Naive thymus-derived CD8-positive, alpha-beta T cell (primary cell): ENCODE data around the gene CABLES1. TPM values are rescaled to one million over a fixed set of nuclear protein-coding genes. Genes with fewer than 3 reads are reported as not detected.
"Not testable (repeated sequence)": the region's sequence is repeated elsewhere in the genome, so short reads cannot be mapped to it uniquely, and the experiment has no call there.

Experiments used
- ATAC-seq, 2 donors: fragments of 150-1000 bp; cut with Tn5 transposase in 1 of 2; sonication (Bioruptor Pico), chemical (Tn5 transposase) in 1 of 2; 1 replicate in 1 of 2; 2 replicates in 1 of 2; pipeline ENCODE4 v1.10.0; 2021; ENCODE audit warnings: mild to moderate bottlenecking in 2 of 2, moderate library complexity in 2 of 2
- POLR2A ChIA-PET: fragments of 350-600 bp; sonication (Branson Sonifier 250); formaldehyde crosslinking; loops from one replicate; lab custom pipeline; 2021; ENCODE audit warnings: antibody characterized with exemption; lab: Charles Lee
- DNase-seq, 10 donors: peaks; one replicate each; pipeline versions ENCODE4 v3.0.0 to v3.0.0-alpha.2; 2020 to 2022
- H3K27ac Mint-ChIP-seq, 10 donors: one replicate each; pipeline ENCODE4 v1.8.0; 2020 to 2022; ENCODE audit warnings: mild to moderate bottlenecking in 10 of 10, mixed read lengths in 10 of 10, moderate library complexity in 4 of 10, inconsistent platforms in 1 of 10
- H3K27me3 Mint-ChIP-seq, 5 donors: one replicate each; pipeline ENCODE4 v1.8.0; 2021 to 2022; ENCODE audit warnings: mixed read lengths in 5 of 5
- H3K36me3 Mint-ChIP-seq, 3 donors: one replicate each; pipeline ENCODE4 v1.8.0; 2020 to 2022; ENCODE audit warnings: mixed read lengths in 3 of 3, mild to moderate bottlenecking in 2 of 3, inconsistent platforms in 1 of 3
- H3K4me1 Mint-ChIP-seq, 4 donors: one replicate each; pipeline ENCODE4 v1.8.0; 2021 to 2022; ENCODE audit warnings: mixed read lengths in 4 of 4
- H3K4me3 Mint-ChIP-seq, 10 donors: one replicate each; pipeline ENCODE4 v1.8.0; 2020 to 2022; ENCODE audit warnings: mild to moderate bottlenecking in 10 of 10, mixed read lengths in 10 of 10, moderate library complexity in 6 of 10, inconsistent platforms in 1 of 10
- H3K9me3 Mint-ChIP-seq, 9 donors: one replicate each; pipeline ENCODE4 v1.8.0; 2020 to 2022; ENCODE audit warnings: mixed read lengths in 9 of 9, mild to moderate bottlenecking in 3 of 9, inconsistent platforms in 1 of 9, moderate library complexity in 1 of 9
- polyA plus RNA-seq, 3 donors: library from polyadenylated mRNA; unstranded; fragments of 300-500 nt; fragmentation: Illumina TruSeq; gene quantifications; one replicate each; pipeline ENCODE4 v1.2.3, GENCODE V29; 2021
- total RNA-seq, 8 experiments: library from RNA in 2 of 8; stranded (reverse) in 2 of 8; gene quantifications; one replicate each; pipeline ENCODE4 v1.2.3 and lab custom pipeline; 2021 to 2026

The CABLES1 gene
- total and polyA plus RNA-seq, 5 experiments from 2014 or later, result 0.82 to 0.99 TPM; not detected in 3

DNA sequence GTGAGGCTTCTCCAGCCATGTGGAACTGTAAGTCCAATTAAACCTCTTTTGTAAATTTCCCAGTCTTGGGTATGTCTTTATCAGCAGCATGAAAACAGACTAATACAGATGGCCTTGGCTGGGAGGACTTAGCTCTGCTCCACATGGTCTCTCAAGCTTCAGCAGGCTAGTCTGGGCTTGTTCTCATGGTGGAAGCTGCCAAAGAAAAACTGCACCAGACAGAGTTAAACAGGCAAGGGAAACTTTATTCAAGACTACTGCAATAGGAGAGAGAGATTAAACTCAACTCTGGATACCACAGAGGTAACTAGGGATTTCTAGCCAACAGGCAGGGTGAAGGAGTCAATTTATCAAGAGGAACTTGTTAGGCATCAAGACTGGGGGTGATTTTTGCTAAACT lies 142.1 kb downstream of the CABLES1 start:
- peaks cover 0 to 16% (median 6%) of the 10 kb centered on the region in 9 donors for H3K9me3 Mint-ChIP-seq
- H3K4me1 Mint-ChIP-seq, result peaks cover 0 to 4% (median 0%) of the 10 kb centered on the region in 4 donors
- H3K4me3 Mint-ChIP-seq, result no peak overlapping the region
- ATAC-seq, result no peak
- no peaks in the 10 kb centered on the region for H3K27me3 Mint-ChIP-seq
- peaks cover 0 to 11% (median 6%) of the 10 kb centered on the region in 3 donors for H3K36me3 Mint-ChIP-seq
- no peak for DNase-seq
- H3K27ac Mint-ChIP-seq, result no peak overlapping the region
- POLR2A ChIA-PET, result no interaction called here

- H3K27ac Mint-ChIP-seq, result no peak overlapping the region
- no peak for ATAC-seq
- POLR2A ChIA-PET, result no interaction called here
- peaks cover 0 to 16% (median 6%) of the 10 kb centered on the region in 9 donors for H3K9me3 Mint-ChIP-seq
- peaks cover 0 to 11% (median 6%) of the 10 kb centered on the region in 3 donors for H3K36me3 Mint-ChIP-seq
- DNase-seq, result no peak
- H3K4me3 Mint-ChIP-seq, result no peak overlapping the region
- peaks cover 0 to 2% (median 0%) of the 10 kb centered on the region in 4 donors for H3K4me1 Mint-ChIP-seq
- no peaks in the 10 kb centered on the region for H3K27me3 Mint-ChIP-seq
Measured at GRCh38 chr18:23279931-23280330, 144.6 kb downstream of the CABLES1 start.

DNA sequence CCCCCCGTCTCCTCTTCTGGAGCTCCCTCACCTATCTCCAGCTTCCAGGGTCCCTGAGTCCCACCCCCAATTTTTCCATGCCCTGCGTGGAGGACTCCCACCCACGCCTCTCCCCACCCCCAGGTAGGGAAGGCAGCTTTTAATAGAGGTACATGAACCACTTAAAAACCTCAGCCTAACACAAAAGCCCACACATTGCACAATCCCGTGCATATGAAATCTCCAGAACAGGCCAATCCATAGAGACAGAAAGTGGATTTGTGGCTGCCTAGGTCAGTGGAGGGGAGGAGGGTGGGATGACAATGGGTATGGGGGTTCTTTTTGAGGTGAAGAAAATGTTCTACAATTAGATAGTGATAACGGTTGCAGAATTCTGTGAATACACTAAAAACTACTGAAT lies 145.6 kb downstream of the CABLES1 start:
- POLR2A ChIA-PET, result no interaction called here
- peaks cover 0 to 16% (median 6%) of the 10 kb centered on the region in 9 donors for H3K9me3 Mint-ChIP-seq
- no peak overlapping the region for H3K4me3 Mint-ChIP-seq
- H3K36me3 Mint-ChIP-seq, result peaks cover 0 to 11% (median 6%) of the 10 kb centered on the region in 3 donors
- no peaks in the 10 kb centered on the region for H3K27me3 Mint-ChIP-seq
- peaks cover 0 to 2% (median 0%) of the 10 kb centered on the region in 4 donors for H3K4me1 Mint-ChIP-seq
- no peak for ATAC-seq
- no peak overlapping the region for H3K27ac Mint-ChIP-seq
- DNase-seq, result no peak

GRCh38 chr18:23281626-23282436 lies 146.5 kb downstream of the CABLES1 start:
- POLR2A ChIA-PET, result no interaction called here
- no peaks in the 10 kb centered on the region for H3K27me3 Mint-ChIP-seq

GRCh38 chr18:23282437-23282781 lies 147.1 kb downstream of the CABLES1 start:
- no peak for DNase-seq
- no peak for ATAC-seq
- no peak overlapping the region for H3K4me3 Mint-ChIP-seq
- H3K27ac Mint-ChIP-seq, result no peak overlapping the region
- peaks cover 0 to 7% (median 4%) of the 10 kb centered on the region in 9 donors for H3K9me3 Mint-ChIP-seq
- peaks cover 0 to 8% (median 4%) of the 10 kb centered on the region in 3 donors for H3K36me3 Mint-ChIP-seq
- H3K4me1 Mint-ChIP-seq, result peaks cover 0 to 2% (median 0%) of the 10 kb centered on the region in 4 donors
- POLR2A ChIA-PET, result no interaction called here
- no peaks in the 10 kb centered on the region for H3K27me3 Mint-ChIP-seq

More at GRCh38 chr18:23281626-23282436, 146.5 kb downstream of the CABLES1 start:
- Mint-ChIP-seq H3K27ac (no peak overlapping the region), H3K4me1 (peaks cover 0 to 2% (median 0%) of the 10 kb centered on the region in 4 donors), H3K36me3 (peaks cover 0 to 11% (median 6%) of the 10 kb centered on the region in 3 donors), H3K4me3 (no peak overlapping the region), H3K9me3 (peaks cover 0 to 13% (median 6%) of the 10 kb centered on the region in 9 donors)
- ATAC-seq (no peak), DNase-seq (no peak)

DNA sequence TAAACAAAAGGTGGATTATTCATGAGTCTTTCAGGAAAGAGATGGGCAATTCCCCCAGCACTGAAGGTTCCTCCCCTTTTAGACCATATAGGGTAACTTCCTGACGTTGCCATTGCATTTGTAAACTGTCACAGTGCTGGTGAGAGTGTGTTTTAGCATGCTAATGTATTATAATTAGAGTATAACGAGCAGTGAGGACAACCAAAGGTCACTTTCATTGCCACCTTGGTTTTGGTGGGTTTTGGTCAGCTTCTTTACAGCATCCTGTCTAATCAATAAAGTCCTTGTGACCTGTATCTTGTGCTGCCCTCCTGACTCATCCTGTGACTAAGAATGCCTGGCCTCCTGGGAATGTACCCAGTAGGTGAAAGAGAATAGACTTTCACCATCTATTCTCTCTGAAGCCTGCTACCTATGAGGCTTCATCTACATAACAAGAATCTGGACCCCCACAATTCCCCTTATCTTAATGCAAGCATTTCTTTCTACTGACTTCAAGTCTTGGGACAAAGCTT lies 148.7 kb downstream of the CABLES1 start:
- Mint-ChIP-seq H3K27ac (no peak overlapping the region), H3K4me3 (no peak overlapping the region), H3K36me3 (no peaks in the 10 kb centered on the region), H3K27me3 (no peaks in the 10 kb centered on the region), H3K4me1 (peaks cover 0 to 2% (median 0%) of the 10 kb centered on the region in 4 donors), H3K9me3 (no peaks in the 10 kb centered on the region)
- POLR2A ChIA-PET, result no interaction called here
- no peak for ATAC-seq
- no peak for DNase-seq

GRCh38 chr18:23284629-23285028 lies 149.3 kb downstream of the CABLES1 start:
- H3K4me3 Mint-ChIP-seq, result no peak overlapping the region
- POLR2A ChIA-PET, result no interaction called here

DNA sequence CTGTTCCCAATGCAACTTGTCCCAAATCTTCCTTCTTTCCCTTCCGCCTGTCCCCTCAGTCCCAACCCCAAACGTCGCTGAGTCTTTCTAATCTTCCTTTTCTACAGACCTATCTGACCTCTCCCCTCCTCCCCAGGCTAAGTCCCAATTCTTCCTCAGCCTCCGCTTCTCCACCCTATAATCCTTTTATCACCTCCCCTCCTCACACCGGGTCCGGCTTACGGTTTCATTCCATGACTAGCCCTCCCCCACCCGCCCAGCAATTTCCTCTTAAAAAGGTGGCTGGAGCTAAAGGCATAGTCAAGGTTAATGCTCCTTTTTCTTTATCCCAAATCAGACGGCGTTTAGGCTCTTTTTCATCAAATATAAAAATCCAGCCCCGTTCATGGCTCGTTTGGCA lies 150.3 kb downstream of the CABLES1 start:
- peak overlapping the region in 1 of 10 donors; percentile 74 for H3K27ac Mint-ChIP-seq
- POLR2A ChIA-PET, ATAC-seq, H3K4me1 Mint-ChIP-seq, H3K4me3 Mint-ChIP-seq, H3K27me3 Mint-ChIP-seq, H3K36me3 Mint-ChIP-seq, H3K9me3 Mint-ChIP-seq, DNase-seq: not testable (repeated sequence)

More at GRCh38 chr18:23284629-23285028, 149.3 kb downstream of the CABLES1 start:
- Mint-ChIP-seq H3K27me3 (no peaks in the 10 kb centered on the region), H3K27ac (peak overlapping the region in 1 of 10 donors; percentile 74), H3K9me3 (no peaks in the 10 kb centered on the region), H3K36me3 (no peaks in the 10 kb centered on the region), H3K4me1 (peaks cover 0 to 2% (median 1%) of the 10 kb centered on the region in 4 donors)
- no peak for ATAC-seq
- no peak for DNase-seq

DNA sequence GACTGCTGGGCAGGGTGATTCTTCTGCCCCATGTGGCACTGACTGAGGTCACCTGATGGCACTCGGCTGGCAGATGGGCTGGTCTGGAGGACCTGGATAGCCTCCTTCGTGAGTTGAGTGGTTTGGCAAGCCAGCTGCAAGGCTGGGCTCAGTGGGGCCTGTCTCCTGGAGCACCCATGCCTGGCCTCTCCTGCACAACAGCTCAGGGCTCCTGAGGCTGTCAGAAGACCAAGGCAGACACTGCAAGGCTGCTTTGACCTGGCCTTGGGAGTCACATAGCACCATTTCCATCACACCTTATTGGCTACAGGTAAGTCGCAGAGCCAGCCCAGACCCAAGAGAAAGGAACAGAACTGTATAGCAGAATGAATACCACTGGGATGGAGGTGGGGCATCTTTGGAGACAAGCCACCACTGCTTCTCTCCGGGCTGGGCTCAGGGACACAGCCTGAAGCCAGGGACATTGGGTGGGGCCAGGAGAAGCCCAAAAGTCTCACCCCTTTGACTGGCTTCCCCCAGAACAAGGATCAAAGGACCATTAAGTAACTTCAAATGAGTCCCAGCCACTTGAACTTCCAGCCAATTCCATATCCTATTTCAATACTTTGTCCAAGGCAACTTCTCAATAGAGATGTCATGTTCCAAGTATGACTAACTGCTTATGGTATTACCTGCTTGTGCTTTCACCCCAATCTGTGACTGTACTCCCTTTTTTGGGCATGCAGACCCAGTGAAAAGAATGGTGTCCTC lies 156.3 kb downstream of the CABLES1 start:
- Mint-ChIP-seq H3K27me3 (no peaks in the 10 kb centered on the region), H3K4me3 (no peak overlapping the region), H3K36me3 (no peaks in the 10 kb centered on the region), H3K9me3 (no peaks in the 10 kb centered on the region), H3K4me1 (peaks cover 0 to 2% (median 0%) of the 10 kb centered on the region in 4 donors), H3K27ac (no peak overlapping the region)
- POLR2A ChIA-PET, result no interaction called here
- no peak for DNase-seq
- no peak for ATAC-seq

- ATAC-seq, result no peak
- H3K9me3 Mint-ChIP-seq, result no peaks in the 10 kb centered on the region
- H3K4me1 Mint-ChIP-seq, result no peaks in the 10 kb centered on the region
- POLR2A ChIA-PET, result no interaction called here
- H3K4me3 Mint-ChIP-seq, result no peak overlapping the region
- no peak overlapping the region for H3K27ac Mint-ChIP-seq
- H3K27me3 Mint-ChIP-seq, result no peaks in the 10 kb centered on the region
- no peak for DNase-seq
- H3K36me3 Mint-ChIP-seq, result peaks cover 0 to 3% (median 3%) of the 10 kb centered on the region in 3 donors
Measured at GRCh38 chr18:23300231-23300805, 165.0 kb downstream of the CABLES1 start.

DNA sequence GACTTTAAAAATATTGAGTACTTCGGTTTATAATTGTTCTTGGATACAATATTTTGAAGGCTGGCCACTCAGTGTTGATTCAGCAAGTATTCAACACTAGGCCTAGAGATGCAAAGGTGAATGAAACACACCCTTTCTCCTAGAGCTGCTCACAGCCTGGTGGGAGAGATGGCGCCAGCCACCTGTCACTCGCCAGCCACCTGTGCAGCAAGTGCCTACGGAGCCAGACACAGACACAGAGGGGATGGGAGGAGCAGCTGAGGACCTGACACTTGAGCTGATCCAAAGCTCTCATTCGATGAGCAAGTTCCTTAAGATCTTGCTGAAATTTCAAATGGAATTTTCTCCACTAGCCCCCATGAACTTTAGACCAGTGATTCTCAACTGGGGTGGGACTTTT lies 166.7 kb downstream of the CABLES1 start:
- Mint-ChIP-seq H3K9me3 (no peaks in the 10 kb centered on the region), H3K4me3 (no peak overlapping the region), H3K4me1 (peaks cover 0 to 6% (median 2%) of the 10 kb centered on the region in 4 donors), H3K27me3 (no peaks in the 10 kb centered on the region), H3K36me3 (peaks cover 0 to 3% (median 3%) of the 10 kb centered on the region in 3 donors), H3K27ac (no peak overlapping the region)
- POLR2A ChIA-PET, result no interaction called here
- no peak for DNase-seq
- ATAC-seq, result no peak

DNA sequence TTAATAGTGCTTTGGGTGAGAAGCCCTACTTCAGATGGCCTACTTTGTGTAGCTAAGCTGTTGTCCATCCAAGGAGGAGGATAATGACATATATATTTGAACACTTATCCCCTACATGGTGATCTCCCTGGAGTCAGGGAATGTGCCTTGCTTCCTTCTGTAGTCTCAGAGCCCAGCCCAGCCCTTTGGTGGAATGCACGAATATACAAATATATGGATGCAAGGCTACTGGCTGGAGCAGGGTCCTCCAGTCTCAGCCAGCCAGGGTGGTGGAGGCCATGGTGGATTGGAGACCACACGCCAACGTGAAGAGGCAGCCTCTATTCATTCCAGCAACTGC lies 167.2 kb downstream of the CABLES1 start:
- ATAC-seq (no peak), DNase-seq (no peak)
- peaks cover 0 to 3% (median 3%) of the 10 kb centered on the region in 3 donors for H3K36me3 Mint-ChIP-seq
- peak overlapping the region in 1 of 10 donors; percentile 57 for H3K27ac Mint-ChIP-seq
- no peaks in the 10 kb centered on the region for H3K27me3 Mint-ChIP-seq
- no peaks in the 10 kb centered on the region for H3K9me3 Mint-ChIP-seq
- POLR2A ChIA-PET, result no interaction called here
- H3K4me3 Mint-ChIP-seq, result no peak overlapping the region
- peaks cover 0 to 11% (median 4%) of the 10 kb centered on the region in 4 donors for H3K4me1 Mint-ChIP-seq
